ENCODE data around the gene PKP2. TPM values are rescaled to one million over a fixed set of nuclear protein-coding genes. Genes with fewer than 3 reads are reported as not detected.
"Not testable (repeated sequence)": the region's sequence is repeated elsewhere in the genome, so short reads cannot be mapped to it uniquely, and the experiment has no call there.

The PKP2 gene
- total RNA-seq, 1 donor from 2014 or later, result 16.2 TPM

DNA sequence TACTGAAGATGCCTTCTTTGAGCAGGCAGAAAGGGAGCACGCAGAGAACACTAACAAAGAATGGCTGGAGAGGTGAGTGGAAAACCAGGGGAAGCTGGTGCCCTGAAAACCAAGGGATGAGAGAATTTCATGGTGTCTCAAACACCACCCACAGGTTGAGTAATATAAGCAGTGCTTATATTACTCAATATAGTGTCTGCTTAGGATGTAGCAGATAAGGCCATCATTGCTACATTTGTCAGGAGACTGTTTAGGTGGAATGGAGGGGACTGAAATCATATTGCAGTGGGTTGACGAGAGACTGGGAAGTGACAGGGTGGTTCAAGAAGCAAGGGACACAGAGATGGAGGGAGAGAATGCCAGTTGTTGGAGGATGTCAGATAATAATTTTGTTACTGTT, 20.6 kb downstream of the PKP2 start:
- Histone ChIP-seq H3K36me3 (no peaks in the 10 kb centered on the region), H3K9me3 (no peaks in the 10 kb centered on the region), H3K27me3 (no peaks in the 10 kb centered on the region), H3K4me1 (no peaks in the 10 kb centered on the region), H3K27ac (no peak overlapping the region), H3K4me3 (no peak overlapping the region)
- DNase-seq (ENCODE audit: extremely low spot score in 2 of 2), result no peak
- no peak for TF ChIP-seq POLR2AphosphoS5 (IDR thresholded peaks at IDR 0.05; ENCODE audit: insufficient read depth in 1 of 2, low read depth in 1 of 2)
- TF ChIP-seq POLR2A (IDR thresholded peaks at IDR 0.05), result no peak
- no peak for TF ChIP-seq CTCF (IDR thresholded peaks at IDR 0.05)
- intact Hi-C loops (cut with DNase I), result no loop called here

- intact Hi-C loops (cut with DNase I), result no loop called here
- DNase-seq (ENCODE audit: extremely low spot score in 2 of 2), result no peak
- no peaks in the 10 kb centered on the region for H3K9me3 ChIP-seq
- H3K27ac ChIP-seq, result no peak overlapping the region
- no peaks in the 10 kb centered on the region for H3K4me1 ChIP-seq
- TF ChIP-seq POLR2A (IDR thresholded peaks at IDR 0.05), result no peak
- TF ChIP-seq CTCF (IDR thresholded peaks at IDR 0.05), result no peak
- TF ChIP-seq POLR2AphosphoS5 (IDR thresholded peaks at IDR 0.05; ENCODE audit: insufficient read depth in 1 of 2, low read depth in 1 of 2), result no peak
- no peaks in the 10 kb centered on the region for H3K36me3 ChIP-seq
- H3K27me3 ChIP-seq, result no peaks in the 10 kb centered on the region
- no peak overlapping the region for H3K4me3 ChIP-seq
These were observed 21.6 kb downstream of the PKP2 start for GRCh38 chr12:32874975-32875374.

- DNase-seq (ENCODE audit: extremely low spot score in 2 of 2), result no peak
- H3K27me3 ChIP-seq, result no peaks in the 10 kb centered on the region
- H3K27ac ChIP-seq, result no peak overlapping the region
- H3K4me3 ChIP-seq, result no peak overlapping the region
- H3K4me1 ChIP-seq, result no peaks in the 10 kb centered on the region
- intact Hi-C loops (cut with DNase I), result no loop called here
- H3K9me3 ChIP-seq, result no peaks in the 10 kb centered on the region
- no peaks in the 10 kb centered on the region for H3K36me3 ChIP-seq
- TF ChIP-seq CTCF (IDR thresholded peaks at IDR 0.05), result no peak
- TF ChIP-seq POLR2A (IDR thresholded peaks at IDR 0.05), result no peak
- TF ChIP-seq POLR2AphosphoS5 (IDR thresholded peaks at IDR 0.05; ENCODE audit: insufficient read depth in 1 of 2, low read depth in 1 of 2), result no peak
These were observed 22.5 kb downstream of the PKP2 start for GRCh38 chr12:32874078-32874477.

DNA sequence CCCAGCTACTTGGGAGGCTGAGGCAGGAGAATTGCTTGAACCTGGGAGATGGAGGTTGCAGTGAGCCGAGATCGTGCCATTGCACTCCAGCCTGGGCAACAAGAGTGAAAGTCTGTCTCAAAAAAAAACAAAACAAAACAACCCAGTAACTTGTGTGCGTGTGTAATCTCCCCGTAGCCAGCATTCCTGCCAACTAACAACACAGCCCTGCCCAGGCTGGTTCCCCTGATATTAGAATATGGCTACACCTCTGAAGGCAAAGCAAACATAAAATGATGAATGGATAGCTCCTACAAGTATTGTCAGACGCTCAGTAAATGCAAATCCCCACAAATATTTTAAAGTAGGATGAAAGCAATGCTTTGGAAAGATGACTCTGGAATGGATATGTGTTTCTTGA, 24.2 kb downstream of the PKP2 start:
- H3K36me3 ChIP-seq; H3K9me3 ChIP-seq; H3K4me1 ChIP-seq; H3K27me3 ChIP-seq; DNase-seq (ENCODE audit: extremely low spot score in 2 of 2); intact Hi-C loops (cut with DNase I); H3K4me3 ChIP-seq; H3K27ac ChIP-seq: not testable (repeated sequence)

DNA sequence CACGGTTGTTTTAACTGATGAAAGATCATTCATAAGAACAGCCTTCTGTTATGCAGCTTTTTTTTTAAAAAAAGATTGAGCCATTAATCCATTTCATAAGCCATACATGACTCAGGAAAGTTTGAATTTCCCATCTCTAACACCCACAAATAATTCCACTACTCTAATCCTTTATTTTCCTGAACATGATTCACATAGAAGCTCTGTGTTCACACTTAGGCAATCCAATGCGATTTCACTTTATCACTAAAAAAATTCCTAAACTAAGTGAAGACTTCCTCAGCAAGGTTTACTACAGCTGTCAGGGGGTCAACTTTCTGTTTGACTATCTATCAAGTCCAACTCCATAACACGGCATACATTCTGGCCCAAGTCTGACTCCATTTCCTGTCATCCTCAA, 25.9 kb downstream of the PKP2 start:
- no peak for TF ChIP-seq CTCF (IDR thresholded peaks at IDR 0.05)
- TF ChIP-seq POLR2AphosphoS5 (IDR thresholded peaks at IDR 0.05; ENCODE audit: insufficient read depth in 1 of 2, low read depth in 1 of 2), result no peak
- no peak for TF ChIP-seq POLR2A (IDR thresholded peaks at IDR 0.05)
- Histone ChIP-seq H3K4me3 (no peak overlapping the region), H3K4me1 (no peaks in the 10 kb centered on the region), H3K27me3 (no peaks in the 10 kb centered on the region), H3K36me3 (no peaks in the 10 kb centered on the region), H3K27ac (no peak overlapping the region), H3K9me3 (no peaks in the 10 kb centered on the region)
- intact Hi-C loops (cut with DNase I), result no loop called here
- no peak for DNase-seq (ENCODE audit: extremely low spot score in 2 of 2)

DNA sequence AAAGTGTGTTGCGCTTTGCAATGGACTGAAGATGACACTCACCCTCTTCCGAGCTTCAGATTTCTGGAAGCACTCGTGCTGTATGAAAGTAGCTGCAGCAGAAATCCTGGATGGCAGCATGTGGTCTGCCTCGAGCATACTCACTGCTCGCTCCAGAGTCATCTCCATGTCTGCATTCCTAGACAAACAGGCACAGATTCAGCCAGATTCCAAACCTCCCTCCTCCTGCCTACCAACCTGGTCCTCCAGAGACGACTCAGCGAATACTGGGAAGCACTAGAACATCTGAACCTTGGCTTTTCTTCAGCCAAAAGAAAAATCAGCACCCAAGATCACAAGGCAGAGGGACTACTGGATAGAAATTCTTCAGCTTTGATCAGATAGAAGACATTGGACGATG, 27.7 kb downstream of the PKP2 start:
- H3K27me3 ChIP-seq, result no peaks in the 10 kb centered on the region
- H3K4me1 ChIP-seq, result no peaks in the 10 kb centered on the region
- intact Hi-C loops (cut with DNase I), result no loop called here
- no peak for DNase-seq (ENCODE audit: extremely low spot score in 2 of 2)
- TF ChIP-seq POLR2A (IDR thresholded peaks at IDR 0.05) (no peak), CTCF (IDR thresholded peaks at IDR 0.05) (no peak), POLR2AphosphoS5 (IDR thresholded peaks at IDR 0.05; ENCODE audit: insufficient read depth in 1 of 2, low read depth in 1 of 2) (no peak)
- H3K9me3 ChIP-seq, result no peaks in the 10 kb centered on the region
- H3K27ac ChIP-seq, result no peak overlapping the region
- H3K4me3 ChIP-seq, result no peak overlapping the region
- no peaks in the 10 kb centered on the region for H3K36me3 ChIP-seq

Data from vagina (tissue), 2 donors.